Smooth muscle cell (in vitro differentiated cells): ENCODE measurements around the gene FSTL1. TPM values are rescaled to one million over a fixed set of nuclear protein-coding genes. Genes with fewer than 3 reads are reported as not detected.

Experiments used
- DNase-seq: peaks from one replicate; lab custom pipeline; 2025; ENCODE audit not compliant: unreplicated experiment; lab: John Stamatoyannopoulos, UW
- H2AFZ ChIP-seq: fragments of 200-600 bp; sonication (generic); 2 replicates; pipeline ENCODE4 v1.6.0; 2016; ENCODE audit warnings: antibody characterized with exemption, low read depth, mild to moderate bottlenecking
- H3F3A ChIP-seq: fragments of 200-600 bp; sonication (generic); 2 replicates; pipeline ENCODE4 v1.6.0; 2017; ENCODE audit warnings: antibody characterized with exemption, low read depth
- H3K27ac ChIP-seq: fragments of 200-600 bp; sonication (generic); 2 replicates; pipeline ENCODE4 v1.5.1; 2016; ENCODE audit warnings: low read depth, mild to moderate bottlenecking
- H3K27me3 ChIP-seq: fragments of 200-600 bp; sonication (generic); 2 replicates; pipeline ENCODE4 v1.6.1; 2016; ENCODE audit warnings: low read depth, mild to moderate bottlenecking
- H3K36me3 ChIP-seq: fragments of 200-600 bp; sonication (generic); 2 replicates; pipeline ENCODE4 v1.5.1; 2016; ENCODE audit warnings: low read depth
- H3K4me1 ChIP-seq: fragments of 200-600 bp; sonication (generic); 2 replicates; pipeline ENCODE4 v1.5.1; 2016; ENCODE audit warnings: low read depth
- H3K4me2 ChIP-seq: fragments of 200-600 bp; sonication (generic); 2 replicates; pipeline ENCODE4 v1.6.0; 2016; ENCODE audit warnings: mild to moderate bottlenecking
- H3K4me3 ChIP-seq: fragments of 200-600 bp; sonication (generic); 2 replicates; pipeline ENCODE4 v1.5.1; 2016; ENCODE audit warnings: mild to moderate bottlenecking
- H3K79me2 ChIP-seq: fragments of 200-600 bp; sonication (generic); 2 replicates; pipeline ENCODE4 v1.6.0; 2016; ENCODE audit warnings: low read depth, mild to moderate bottlenecking
- H3K9ac ChIP-seq: fragments of 200-600 bp; sonication (generic); 2 replicates; pipeline ENCODE4 v1.6.0; 2016; ENCODE audit warnings: low read depth
- H3K9me3 ChIP-seq: fragments of 200-600 bp; sonication (generic); replicated peaks from 2 replicates; pipeline ENCODE4 v1.5.1; 2016; ENCODE audit warnings: low read depth
- H4K20me1 ChIP-seq: fragments of 200-600 bp; sonication (generic); 2 replicates; pipeline ENCODE4 v1.6.0; 2016; ENCODE audit warnings: low read depth
- CTCF ChIP-seq: fragments of 200-600 bp; sonication (generic); IDR thresholded peaks from 2 replicates; pipeline ENCODE4 v1.5.1; 2017; ENCODE audit warnings: borderline replicate concordance, mild to moderate bottlenecking, antibody characterized with exemption; ENCODE audit not compliant: insufficient read depth, poor library complexity, severe bottlenecking
- WGBS: methylation state at CpG from one replicate; pipeline ENCODE4 v1.1.7; 2016; ENCODE audit warnings: low lambda C conversion rate; 5-methylcytosine and 5-hydroxymethylcytosine counted together
- polyA plus RNA-seq: library from polyadenylated mRNA; unstranded; fragments of >200 nt; fragmentation: Nextera tagmentation; extraction: Ambion mirVana; gene quantifications from 2 replicates; pipeline ENCODE4 v1.2.1, GENCODE V29; 2016
- total RNA-seq: library from RNA; depleted of rRNA; stranded (reverse); fragments of >200 nt; gene quantifications from 2 replicates; pipeline ENCODE4 v1.2.3, GENCODE V29; 2014

FSTL1 gene
- total and polyA plus RNA-seq, 2 experiments from 2014 or later: 562 to 630 TPM

GRCh38 chr3:120473389-120473788, 22.6 kb upstream of the FSTL1 start:
- Histone ChIP-seq H3K79me2 (no peaks in the 10 kb centered on the region), H3K4me2 (no peak overlapping the region), H3K9me3 (no peaks in the 10 kb centered on the region), H3K36me3 (no peaks in the 10 kb centered on the region), H3K27ac (no peak overlapping the region), H3K27me3 (no peaks in the 10 kb centered on the region), H3K4me1 (peaks cover 18% of the 10 kb centered on the region), H2AFZ (no peak overlapping the region), H4K20me1 (no peaks in the 10 kb centered on the region), H3F3A (no peaks in the 10 kb centered on the region), H3K9ac (no peak overlapping the region), H3K4me3 (no peak overlapping the region)
- 83% methylated on average over 2 of the region's 2 CpGs for WGBS
- no peak for DNase-seq
- TF ChIP-seq CTCF: no peak

GRCh38 chr3:120472121-120472844, 21.5 kb upstream of the FSTL1 start:
- no peak overlapping the region for H3K27ac ChIP-seq
- 84% methylated on average over 3 of the region's 3 CpGs for WGBS
- no peak overlapping the region for H3K4me3 ChIP-seq
- H3F3A ChIP-seq: no peaks in the 10 kb centered on the region
- H3K36me3 ChIP-seq: no peaks in the 10 kb centered on the region
- H3K4me2 ChIP-seq: no peak overlapping the region
- peaks cover 18% of the 10 kb centered on the region for H3K4me1 ChIP-seq
- H3K27me3 ChIP-seq: no peaks in the 10 kb centered on the region
- no peaks in the 10 kb centered on the region for H4K20me1 ChIP-seq
- H2AFZ ChIP-seq: no peak overlapping the region
- H3K79me2 ChIP-seq: no peaks in the 10 kb centered on the region
- DNase-seq: no peak
- TF ChIP-seq CTCF: no peak
- H3K9me3 ChIP-seq: no peaks in the 10 kb centered on the region
- no peak overlapping the region for H3K9ac ChIP-seq

- H3K4me2 ChIP-seq: peak overlapping the region; percentile 18
- no peak overlapping the region for H2AFZ ChIP-seq
- DNase-seq: no peak
Measured at GRCh38 chr3:120471643-120472042, 20.9 kb upstream of the FSTL1 start.

More at GRCh38 chr3:120471643-120472042, 20.9 kb upstream of the FSTL1 start:
- Histone ChIP-seq H3K4me1 (peaks cover 18% of the 10 kb centered on the region), H3K9ac (no peak overlapping the region), H3K27me3 (no peaks in the 10 kb centered on the region), H4K20me1 (no peaks in the 10 kb centered on the region), H3K4me3 (no peak overlapping the region), H3F3A (no peaks in the 10 kb centered on the region), H3K9me3 (no peaks in the 10 kb centered on the region), H3K27ac (no peak overlapping the region), H3K79me2 (no peaks in the 10 kb centered on the region), H3K36me3 (no peaks in the 10 kb centered on the region)
- no peak for TF ChIP-seq CTCF
- 43% methylated on average over 3 of the region's 3 CpGs for WGBS
